KMS-11 (cell line): ENCODE results near the gene NBPF14.
A peak's percentile ranks its signal among the peaks of the same experiment; 100 is the strongest.
"Not testable (repeated sequence)": the region's sequence is repeated elsewhere in the genome, so short reads cannot be mapped to it uniquely, and the experiment has no call there.

ENCODE experiments used
- H2AFZ ChIP-seq: fragments of 200-600 bp; sonication (generic); 2 replicates; pipeline ENCODE4 v1.6.1; 2016; ENCODE audit warnings: antibody characterized with exemption, mixed run types, low read depth
- H3K27ac ChIP-seq: fragments of 200-600 bp; sonication (generic); 2 replicates; pipeline ENCODE4 v1.6.1; 2016; ENCODE audit warnings: mild to moderate bottlenecking, mixed run types
- H3K27me3 ChIP-seq: fragments of 200-600 bp; sonication (generic); 2 replicates; pipeline ENCODE4 v1.6.1; 2017; ENCODE audit warnings: mild to moderate bottlenecking, low read depth, mixed run types, moderate library complexity; ENCODE audit not compliant: insufficient read depth
- H3K36me3 ChIP-seq: fragments of 200-600 bp; sonication (generic); 2 replicates; pipeline ENCODE4 v1.6.1; 2017; ENCODE audit warnings: mild to moderate bottlenecking, mixed run types; ENCODE audit not compliant: insufficient read depth
- H3K4me1 ChIP-seq: fragments of 200-600 bp; sonication (generic); 2 replicates; pipeline ENCODE4 v1.6.1; 2016; ENCODE audit warnings: mild to moderate bottlenecking, low read depth, mixed run types; ENCODE audit not compliant: poor library complexity, severe bottlenecking
- H3K4me2 ChIP-seq: fragments of 200-600 bp; sonication (generic); 2 replicates; pipeline ENCODE4 v1.7.0; 2016; ENCODE audit warnings: mild to moderate bottlenecking, mixed run types
- H3K4me3 ChIP-seq: fragments of 200-600 bp; sonication (generic); IDR thresholded peaks from 2 replicates; pipeline ENCODE4 v1.6.1; 2017; ENCODE audit warnings: low read depth, low read length, mixed read lengths; ENCODE audit not compliant: insufficient read depth
- H3K79me2 ChIP-seq: fragments of 200-600 bp; sonication (generic); 2 replicates; pipeline ENCODE4 v1.6.1; 2016; ENCODE audit warnings: low read depth, mixed run types; ENCODE audit not compliant: insufficient read depth
- H3K9ac ChIP-seq: fragments of 200-600 bp; sonication (generic); 2 replicates; pipeline ENCODE4 v1.6.1; 2016; ENCODE audit warnings: mild to moderate bottlenecking, mixed run types
- H4K20me1 ChIP-seq: fragments of 200-600 bp; sonication (generic); 2 replicates; pipeline ENCODE4 v1.6.1; 2016; ENCODE audit warnings: mild to moderate bottlenecking, mixed run types; ENCODE audit not compliant: insufficient read depth

Gene NBPF14, protein sequence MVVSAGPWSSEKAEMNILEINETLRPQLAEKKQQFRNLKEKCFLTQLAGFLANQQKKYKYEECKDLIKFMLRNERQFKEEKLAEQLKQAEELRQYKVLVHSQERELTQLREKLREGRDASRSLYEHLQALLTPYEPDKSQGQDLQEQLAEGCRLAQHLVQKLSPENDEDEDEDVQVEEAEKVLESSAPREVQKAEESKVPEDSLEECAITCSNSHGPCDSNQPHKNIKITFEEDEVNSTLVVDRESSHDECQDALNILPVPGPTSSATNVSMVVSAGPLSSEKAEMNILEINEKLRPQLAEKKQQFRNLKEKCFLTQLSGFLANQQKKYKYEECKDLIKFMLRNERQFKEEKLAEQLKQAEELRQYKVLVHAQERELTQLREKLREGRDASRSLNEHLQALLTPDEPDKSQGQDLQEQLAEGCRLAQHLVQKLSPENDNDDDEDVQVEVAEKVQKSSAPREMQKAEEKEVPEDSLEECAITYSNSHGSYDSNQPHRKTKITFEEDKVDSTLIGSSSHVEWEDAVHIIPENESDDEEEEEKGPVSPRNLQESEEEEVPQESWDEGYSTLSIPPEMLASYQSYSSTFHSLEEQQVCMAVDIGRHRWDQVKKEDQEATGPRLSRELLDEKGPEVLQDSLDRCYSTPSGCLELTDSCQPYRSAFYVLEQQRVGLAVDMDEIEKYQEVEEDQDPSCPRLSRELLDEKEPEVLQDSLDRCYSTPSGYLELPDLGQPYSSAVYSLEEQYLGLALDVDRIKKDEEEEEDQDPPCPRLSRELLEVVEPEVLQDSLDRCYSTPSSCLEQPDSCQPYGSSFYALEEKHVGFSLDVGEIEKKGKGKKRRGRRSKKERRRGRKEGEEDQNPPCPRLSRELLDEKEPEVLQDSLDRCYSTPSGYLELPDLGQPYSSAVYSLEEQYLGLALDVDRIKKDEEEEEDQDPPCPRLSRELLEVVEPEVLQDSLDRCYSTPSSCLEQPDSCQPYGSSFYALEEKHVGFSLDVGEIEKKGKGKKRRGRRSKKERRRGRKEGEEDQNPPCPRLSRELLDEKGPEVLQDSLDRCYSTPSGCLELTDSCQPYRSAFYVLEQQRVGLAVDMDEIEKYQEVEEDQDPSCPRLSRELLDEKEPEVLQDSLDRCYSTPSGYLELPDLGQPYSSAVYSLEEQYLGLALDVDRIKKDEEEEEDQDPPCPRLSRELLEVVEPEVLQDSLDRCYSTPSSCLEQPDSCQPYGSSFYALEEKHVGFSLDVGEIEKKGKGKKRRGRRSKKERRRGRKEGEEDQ (N-terminal part only)

DNA sequence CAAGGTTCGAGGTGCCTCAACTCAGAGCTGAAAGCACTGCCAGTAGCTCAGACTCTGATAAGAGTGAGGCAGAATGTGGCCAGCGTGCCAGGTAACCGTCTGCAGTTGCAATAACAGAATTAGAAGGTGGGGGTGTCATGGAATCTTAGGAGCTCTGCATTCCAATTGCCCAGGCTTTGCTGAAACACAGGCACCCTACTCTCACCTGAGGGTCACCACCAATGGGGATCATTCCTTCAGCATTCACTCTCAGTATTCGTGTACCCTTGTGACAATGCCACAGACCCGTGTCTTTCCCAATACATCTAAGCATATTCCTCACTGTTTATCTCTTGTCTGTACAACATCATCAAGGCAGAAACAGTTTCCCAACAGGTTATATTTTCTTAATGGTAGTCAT lies at the start of gene NBPF14:
Gene NBPF14, minus strand, starts transcription at position 101 of the 400 bp plus-strand sequence. CDS start 294 bp downstream, outside the sequence.
- Histone ChIP-seq H3K4me1 (peaks cover 11% of the 10 kb centered on the region), H3K4me2 (peak within 1 kb of the TSS; percentile 4; the same call in 1 of the 2 replicates)
- not testable (repeated sequence) for H3K27me3 ChIP-seq, H3K36me3 ChIP-seq, H3K79me2 ChIP-seq, H2AFZ ChIP-seq, H3K9ac ChIP-seq, H3K27ac ChIP-seq, H4K20me1 ChIP-seq, H3K4me3 ChIP-seq

DNA sequence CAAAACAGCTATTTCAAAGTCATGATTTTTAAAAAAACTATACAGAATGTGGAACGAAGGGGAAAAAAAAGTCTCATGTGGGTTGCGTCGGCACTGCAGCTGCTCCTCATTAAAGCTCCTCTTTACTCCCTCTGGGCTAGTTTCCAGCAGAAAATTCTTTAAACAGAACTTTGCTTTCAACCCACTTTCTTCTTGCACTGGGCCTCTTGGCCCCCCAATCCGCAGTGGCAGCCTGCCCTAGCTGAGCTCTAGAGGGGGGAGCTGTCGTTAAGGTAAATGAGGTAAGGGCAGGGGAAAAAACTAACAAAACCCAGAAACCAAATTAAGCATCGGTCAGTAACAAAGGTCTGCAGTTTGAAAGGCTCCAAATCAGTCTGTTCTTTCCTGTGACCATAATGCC lies 29.6 kb upstream of the NBPF14 start:
- not testable (repeated sequence) for H3K36me3 ChIP-seq, H3K9ac ChIP-seq, H3K27ac ChIP-seq, H3K4me2 ChIP-seq, H3K27me3 ChIP-seq, H4K20me1 ChIP-seq, H3K4me1 ChIP-seq, H3K79me2 ChIP-seq, H2AFZ ChIP-seq, H3K4me3 ChIP-seq

DNA sequence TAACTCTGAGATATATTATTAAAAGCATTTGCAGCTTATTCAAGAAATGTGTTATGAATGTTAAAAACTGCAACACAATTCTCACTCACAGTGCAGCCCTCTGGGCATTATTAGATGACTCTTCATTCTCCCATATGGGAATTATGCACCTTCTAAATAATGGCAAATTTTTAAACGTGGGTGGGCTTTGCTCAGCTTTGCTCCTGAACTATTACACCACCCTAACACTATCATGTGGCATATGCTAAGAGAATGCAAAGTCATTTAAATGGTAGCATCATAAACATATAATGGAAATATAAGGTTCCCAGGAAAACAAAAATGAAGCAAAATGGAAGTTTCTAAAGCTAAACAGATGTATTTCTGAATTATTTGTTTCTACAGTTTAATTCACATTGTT lies 22.4 kb upstream of the NBPF14 start:
- not testable (repeated sequence) for H3K9ac ChIP-seq, H3K4me1 ChIP-seq, H3K27me3 ChIP-seq, H2AFZ ChIP-seq, H3K4me2 ChIP-seq, H3K36me3 ChIP-seq, H3K79me2 ChIP-seq, H4K20me1 ChIP-seq, H3K4me3 ChIP-seq, H3K27ac ChIP-seq

DNA sequence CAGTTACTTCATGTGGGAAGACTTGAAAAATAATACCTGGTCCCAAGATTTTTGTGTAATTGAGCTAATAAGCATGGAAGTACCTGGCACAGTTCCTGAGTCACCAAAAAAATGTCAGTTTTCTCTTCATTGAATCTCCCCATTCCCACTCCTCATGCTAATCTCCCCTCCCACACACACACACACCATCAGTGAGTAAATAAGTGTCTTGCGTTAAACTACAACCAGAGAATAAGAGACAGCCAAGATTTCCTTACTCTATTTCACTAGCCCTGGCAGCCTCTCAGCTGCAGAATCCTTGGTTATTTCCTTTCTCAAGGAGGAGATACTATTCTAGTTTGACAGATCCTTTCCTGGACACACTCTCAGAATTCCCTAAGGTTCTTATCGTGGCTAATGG lies 9.5 kb upstream of the NBPF14 start:
- H2AFZ ChIP-seq, H3K27me3 ChIP-seq, H3K9ac ChIP-seq, H3K79me2 ChIP-seq, H4K20me1 ChIP-seq, H3K4me3 ChIP-seq, H3K4me1 ChIP-seq, H3K36me3 ChIP-seq, H3K4me2 ChIP-seq, H3K27ac ChIP-seq: not testable (repeated sequence)

DNA sequence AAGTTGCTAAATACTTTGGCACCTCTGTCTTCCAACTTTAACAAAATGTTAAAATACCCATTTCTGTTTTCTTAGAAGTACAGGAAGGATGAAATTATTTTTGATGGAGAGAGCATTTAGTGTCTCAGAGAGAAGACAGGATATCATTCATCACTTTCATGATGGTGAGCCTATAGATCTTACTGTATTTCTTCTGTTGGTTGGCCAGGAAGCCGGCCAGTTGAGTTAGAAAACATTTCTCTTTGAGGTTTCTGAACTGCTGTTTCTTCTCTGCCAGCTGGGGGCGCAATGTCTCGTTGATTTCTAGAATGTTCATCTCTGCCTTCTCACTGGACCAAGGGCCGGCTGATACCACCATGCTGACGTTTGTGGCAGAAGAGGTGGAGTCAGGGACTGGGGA lies 451 bp downstream of the NBPF14 start:
- H3K9ac ChIP-seq, H3K79me2 ChIP-seq, H2AFZ ChIP-seq, H4K20me1 ChIP-seq, H3K36me3 ChIP-seq, H3K27ac ChIP-seq, H3K4me3 ChIP-seq, H3K27me3 ChIP-seq: not testable (repeated sequence)
- Histone ChIP-seq H3K4me1 (peaks cover 11% of the 10 kb centered on the region), H3K4me2 (peak overlapping the region; percentile 4; the same call in 1 of the 2 replicates)

DNA sequence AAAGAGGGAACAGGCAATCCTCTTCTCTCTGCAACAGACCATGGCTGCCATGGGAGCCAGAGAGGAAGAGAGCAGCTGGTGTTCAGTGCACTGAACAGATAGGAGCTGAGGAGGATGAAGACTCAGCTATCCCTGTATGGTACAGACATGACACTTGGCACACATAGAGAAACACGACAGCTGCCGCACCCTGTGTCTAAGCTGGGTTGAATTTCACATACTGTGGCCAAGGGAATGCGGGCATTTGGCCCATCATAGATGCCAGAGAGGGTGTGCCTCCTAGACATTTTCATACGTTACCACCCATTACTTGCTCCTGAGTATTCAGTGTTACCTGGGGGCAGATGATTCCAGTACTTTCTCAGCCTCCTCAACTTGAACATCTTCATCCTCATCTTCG lies 4.7 kb downstream of the NBPF14 start:
- H3K79me2 ChIP-seq, H4K20me1 ChIP-seq, H3K36me3 ChIP-seq, H3K4me2 ChIP-seq, H3K27me3 ChIP-seq, H3K27ac ChIP-seq, H2AFZ ChIP-seq, H3K4me3 ChIP-seq, H3K9ac ChIP-seq: not testable (repeated sequence)
- H3K4me1 ChIP-seq: peaks cover 12% of the 10 kb centered on the region

DNA sequence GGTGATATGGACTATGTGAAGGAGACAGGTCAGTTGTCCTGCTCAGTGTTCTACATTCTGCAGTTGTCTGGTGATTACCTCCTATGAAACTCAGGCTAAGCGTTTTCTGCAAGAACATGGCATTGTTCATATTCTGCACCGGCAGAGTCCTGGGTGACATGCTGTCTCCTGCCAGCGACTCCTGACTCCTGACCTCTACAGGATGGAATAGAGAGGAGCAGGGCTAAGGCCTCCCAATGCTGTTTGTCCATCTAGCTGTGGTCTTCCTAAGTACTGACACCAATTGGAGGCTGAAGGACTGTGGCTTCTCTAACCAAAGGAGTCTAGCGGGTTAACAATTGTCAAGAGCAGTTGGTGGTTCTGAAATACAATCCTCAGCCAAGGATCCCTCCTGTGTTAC lies 63.7 kb downstream of the NBPF14 start:
- H3K4me2 ChIP-seq, H3K4me1 ChIP-seq, H3K9ac ChIP-seq, H3K27me3 ChIP-seq, H2AFZ ChIP-seq, H3K4me3 ChIP-seq, H3K27ac ChIP-seq, H3K79me2 ChIP-seq, H3K36me3 ChIP-seq, H4K20me1 ChIP-seq: not testable (repeated sequence)

DNA sequence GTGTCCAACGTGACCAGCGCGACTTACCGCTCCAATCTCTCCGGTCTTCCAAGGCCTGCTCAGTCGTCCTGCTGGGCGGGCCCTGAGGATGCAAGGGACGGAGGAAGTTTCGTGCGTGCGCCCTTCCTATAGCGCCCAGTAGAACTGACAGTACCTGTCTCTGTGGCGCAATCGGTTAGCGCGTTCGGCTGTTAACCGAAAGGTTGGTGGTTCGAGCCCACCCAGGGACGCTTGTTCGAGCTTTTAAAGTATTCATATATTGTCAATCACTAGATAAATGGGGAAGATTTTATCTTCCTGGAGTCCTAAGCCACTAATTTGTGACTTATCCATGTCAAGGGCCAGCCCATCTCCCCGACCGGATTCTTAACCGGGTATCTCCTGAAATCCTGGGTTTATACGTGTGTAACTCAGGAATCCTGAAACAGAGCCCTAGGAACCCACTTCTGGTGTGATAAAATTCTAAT lies 66.7 kb downstream of the NBPF14 start:
- H2AFZ ChIP-seq, H3K27ac ChIP-seq, H3K4me1 ChIP-seq, H3K27me3 ChIP-seq, H3K9ac ChIP-seq, H3K36me3 ChIP-seq, H3K4me3 ChIP-seq, H4K20me1 ChIP-seq, H3K4me2 ChIP-seq, H3K79me2 ChIP-seq: not testable (repeated sequence)

DNA sequence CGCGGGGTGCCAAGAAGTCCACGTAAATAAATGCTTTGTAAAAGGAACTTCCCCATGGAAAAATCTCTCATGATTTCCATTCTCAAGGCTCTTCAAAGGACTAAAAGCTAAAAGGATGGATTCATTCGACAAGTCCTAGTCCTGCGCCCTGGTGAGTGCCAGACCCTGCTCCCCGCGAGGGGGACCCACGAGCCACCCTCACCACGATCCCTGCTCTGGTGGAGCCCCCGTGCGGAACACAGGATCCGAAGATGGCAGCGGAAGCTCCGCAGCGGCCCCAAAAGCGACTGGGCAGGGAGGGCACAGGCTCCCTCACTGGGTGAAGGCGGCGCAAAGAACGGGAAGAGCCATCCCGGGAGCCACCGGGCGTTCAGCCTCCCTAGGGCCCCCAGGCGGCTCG lies 67.2 kb downstream of the NBPF14 start:
- not testable (repeated sequence) for H3K36me3 ChIP-seq, H3K9ac ChIP-seq, H3K79me2 ChIP-seq, H3K4me2 ChIP-seq, H3K27me3 ChIP-seq, H3K4me3 ChIP-seq, H3K27ac ChIP-seq, H3K4me1 ChIP-seq, H2AFZ ChIP-seq, H4K20me1 ChIP-seq
